Left forelimb (tissue), 1 donor: ENCODE measurements around the gene PHLPP1.

Source experiments
- DNase-seq: peaks from one replicate; pipeline ENCODE4 v3.0.0-alpha.2; 2018; ENCODE audit warnings: low spot score

Gene PHLPP1

GRCh38 chr18:62982600-62983251 is 267.4 kb downstream of the PHLPP1 start:
- DNase-seq: no peak

DNA sequence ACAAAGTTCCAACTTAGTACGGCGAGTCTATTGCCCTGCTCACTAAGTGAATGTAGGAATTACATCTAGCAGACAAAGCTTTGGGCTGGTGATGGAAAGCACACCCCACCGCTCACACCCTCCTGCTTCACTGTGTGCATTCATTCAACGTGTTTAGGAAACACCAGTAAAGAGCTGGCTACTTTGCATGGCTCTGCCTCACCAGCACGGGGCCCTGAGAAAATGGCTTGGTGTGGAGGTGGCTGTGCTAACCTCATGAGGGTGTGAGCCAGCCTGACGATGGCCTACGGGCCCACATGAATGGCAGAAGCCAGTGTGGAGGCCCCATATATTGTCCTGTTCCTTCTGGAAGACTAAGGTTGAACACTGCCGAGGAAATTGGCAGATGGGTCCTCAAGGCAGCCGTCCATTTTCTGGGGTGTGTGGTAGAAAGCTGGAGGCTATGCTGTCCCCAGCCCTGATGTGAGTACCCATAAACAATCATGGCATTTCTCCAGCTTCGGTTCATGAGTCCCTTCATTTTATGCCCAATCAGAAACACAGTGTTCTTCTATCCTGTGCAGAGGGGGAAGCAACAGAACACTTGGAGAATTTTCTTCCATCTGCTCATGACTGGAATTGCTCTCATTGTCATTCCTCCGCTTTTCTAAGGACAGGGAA is 269.4 kb downstream of the PHLPP1 start:
- DNase-seq: no peak

- DNase-seq: no peak
Observed at GRCh38 chr18:62986490-62986889, 271.1 kb downstream of the PHLPP1 start.

GRCh38 chr18:62987055-62987830 is 271.9 kb downstream of the PHLPP1 start:
- DNase-seq: no peak

GRCh38 chr18:62987859-62988258 is 272.5 kb downstream of the PHLPP1 start:
- no peak for DNase-seq

DNA sequence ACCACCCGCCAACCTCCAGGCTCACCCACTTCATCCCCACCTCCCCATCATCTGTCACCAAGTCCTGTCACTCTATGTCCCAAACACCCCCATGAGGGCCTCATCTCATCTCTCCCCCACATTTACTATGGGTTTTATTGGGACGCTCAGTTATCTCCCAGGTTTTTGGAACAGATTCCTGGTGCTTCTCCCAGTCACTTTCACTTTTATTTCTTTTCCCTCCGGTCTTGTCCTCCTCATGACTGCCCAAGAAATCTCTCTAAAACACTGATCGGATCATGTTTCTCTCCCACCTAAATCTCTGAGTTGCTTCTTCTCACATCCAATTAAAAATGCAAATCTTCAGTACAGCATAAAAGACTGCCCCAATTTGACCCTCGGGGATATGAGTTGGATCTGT is 273.1 kb downstream of the PHLPP1 start:
- no peak for DNase-seq

GRCh38 chr18:62989195-62989594 is 273.9 kb downstream of the PHLPP1 start:
- no peak for DNase-seq

DNA sequence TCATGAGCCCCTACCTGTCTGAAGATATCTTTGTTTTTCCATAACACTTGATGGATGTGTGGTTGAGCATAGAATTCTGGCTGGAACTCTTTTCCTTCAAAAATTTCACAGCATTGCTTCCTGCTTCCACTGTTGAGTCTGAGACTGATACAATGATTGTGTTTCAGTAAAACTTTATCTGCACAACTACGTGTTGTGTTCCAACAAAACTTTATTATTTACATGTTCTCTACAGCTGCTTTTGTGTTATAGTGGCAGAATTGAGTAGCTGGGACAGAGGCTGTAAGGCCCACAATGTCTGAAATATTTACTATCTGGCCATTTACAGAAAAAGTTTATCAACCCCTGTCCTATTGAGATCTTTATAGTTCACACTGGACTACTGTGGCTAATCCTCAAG is 275.3 kb downstream of the PHLPP1 start:
- no peak for DNase-seq

DNA sequence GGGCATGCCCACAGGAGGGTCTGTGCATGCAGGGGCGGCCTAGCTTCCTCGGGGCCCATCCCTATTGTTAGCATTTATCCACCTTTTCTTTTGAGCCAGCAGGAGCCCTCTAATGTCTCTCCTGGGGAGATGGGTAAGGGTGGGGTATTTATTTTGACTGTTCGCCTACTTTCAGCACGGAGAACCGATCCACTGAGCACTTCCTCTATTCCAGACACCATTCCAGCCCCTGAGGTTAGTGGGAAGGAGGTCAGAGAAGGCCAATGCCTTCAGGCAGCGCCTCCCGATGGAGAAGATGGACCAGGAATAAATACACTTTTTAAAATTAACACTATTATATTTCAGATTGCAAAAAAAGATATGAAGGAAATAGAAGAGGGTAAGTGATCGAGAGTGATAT is 276.0 kb downstream of the PHLPP1 start:
- no peak for DNase-seq

DNA sequence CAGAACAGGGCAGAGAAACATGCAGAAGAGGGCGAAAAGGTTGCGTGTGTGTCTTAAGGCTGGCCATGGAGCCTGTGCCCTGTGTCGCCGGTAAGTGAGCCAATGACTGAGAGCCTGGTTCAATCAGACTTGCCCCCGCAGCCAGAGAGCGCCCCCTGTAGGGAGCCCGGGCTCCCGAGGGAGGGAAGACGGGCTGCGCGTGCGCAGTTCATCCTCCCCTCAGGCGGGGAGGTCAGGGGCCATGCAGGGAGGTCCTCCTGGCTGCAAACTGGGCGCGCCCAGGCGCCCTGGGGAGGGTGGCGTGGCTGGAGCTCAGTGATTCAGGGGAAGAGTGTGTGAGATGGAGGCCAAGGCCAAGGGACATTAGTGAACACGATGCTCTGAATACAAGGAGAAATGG is 276.6 kb downstream of the PHLPP1 start:
- DNase-seq: no peak

DNA sequence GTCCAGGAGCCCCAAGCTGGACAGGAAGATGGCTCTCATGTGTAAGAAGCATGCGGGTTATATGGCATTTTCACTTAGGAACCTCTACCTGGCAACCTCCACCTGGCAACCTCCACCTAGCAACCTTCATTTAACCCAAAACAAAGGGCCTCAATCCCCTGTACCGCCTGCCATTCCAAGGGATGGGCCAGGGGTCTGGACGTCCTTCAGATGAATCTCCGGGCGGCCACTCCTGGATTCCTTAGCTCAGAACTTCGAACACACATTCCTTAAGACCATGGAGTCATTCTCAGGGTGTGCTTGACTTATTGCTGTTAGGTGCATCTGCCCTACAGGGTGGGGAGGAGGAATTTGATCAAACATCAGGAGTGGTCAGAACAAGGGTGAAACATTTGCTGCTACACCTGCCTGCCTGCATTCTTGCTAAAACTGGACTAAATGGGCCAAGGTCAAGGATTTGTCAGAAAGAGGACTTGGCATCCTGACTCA is 277.6 kb downstream of the PHLPP1 start:
- no peak for DNase-seq

GRCh38 chr18:62996566-62996965 is 281.2 kb downstream of the PHLPP1 start:
- no peak for DNase-seq

- DNase-seq: no peak
Observed at GRCh38 chr18:62997076-62997475, 281.7 kb downstream of the PHLPP1 start.

DNA sequence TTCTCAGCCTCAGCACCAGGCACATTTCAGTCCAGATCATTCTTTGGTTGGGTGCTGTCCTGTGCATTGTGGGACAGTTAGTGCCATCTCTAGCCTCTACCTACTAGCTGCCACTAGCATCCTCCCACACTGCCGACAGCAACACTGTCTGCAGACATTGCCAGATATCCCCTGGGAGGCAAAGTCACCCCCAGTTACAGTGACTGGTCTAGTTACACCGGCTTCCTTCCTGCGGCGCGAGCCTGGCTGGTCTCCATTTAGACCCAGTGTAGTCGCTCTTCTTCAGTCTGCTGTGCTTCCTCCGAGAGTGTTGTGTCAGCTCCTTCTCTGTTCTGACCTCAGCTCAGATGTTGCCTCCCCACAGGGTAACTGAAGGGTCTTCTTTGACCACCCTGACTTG is 283.1 kb downstream of the PHLPP1 start:
- DNase-seq: no peak

GRCh38 chr18:62999392-62999791 is 284.1 kb downstream of the PHLPP1 start:
- no peak for DNase-seq

DNA sequence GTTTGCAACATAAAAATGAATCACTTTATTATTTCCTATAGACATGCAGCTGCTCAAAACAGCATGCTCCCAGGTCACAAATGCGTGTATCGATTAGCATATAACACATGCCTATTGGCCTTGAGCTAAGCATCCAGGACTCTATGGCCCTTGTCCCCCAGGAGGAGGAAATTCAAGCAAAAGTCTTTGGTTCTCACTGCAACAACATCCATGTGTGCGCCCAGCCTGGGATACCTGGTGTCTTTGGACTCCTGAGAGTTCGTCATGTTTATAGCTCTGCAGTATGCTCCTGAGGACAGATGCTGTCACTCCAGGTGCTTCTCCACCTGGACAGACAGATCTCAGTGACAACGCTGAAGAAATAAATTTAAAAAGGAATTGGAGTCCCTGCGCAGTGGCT is 284.6 kb downstream of the PHLPP1 start:
- no peak for DNase-seq

DNA sequence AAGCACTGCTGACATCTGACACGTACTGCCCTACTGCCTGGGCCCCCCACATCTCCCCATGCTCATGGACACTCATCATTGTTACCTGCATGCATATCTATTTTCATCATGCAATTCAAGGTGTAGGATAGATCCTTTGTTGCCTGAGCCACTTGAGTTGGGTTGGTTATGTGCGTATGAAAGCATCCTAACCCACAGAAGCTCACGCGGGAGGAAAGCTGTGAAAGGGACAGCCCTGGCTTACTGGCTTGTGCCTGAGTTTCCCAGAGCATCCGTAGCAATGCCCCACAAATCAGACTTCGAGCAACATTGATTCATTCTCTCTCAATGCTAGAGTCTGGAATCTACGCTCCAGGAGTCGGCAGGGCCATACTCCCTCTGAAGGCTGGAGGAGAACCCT is 285.5 kb downstream of the PHLPP1 start:
- DNase-seq: no peak

DNA sequence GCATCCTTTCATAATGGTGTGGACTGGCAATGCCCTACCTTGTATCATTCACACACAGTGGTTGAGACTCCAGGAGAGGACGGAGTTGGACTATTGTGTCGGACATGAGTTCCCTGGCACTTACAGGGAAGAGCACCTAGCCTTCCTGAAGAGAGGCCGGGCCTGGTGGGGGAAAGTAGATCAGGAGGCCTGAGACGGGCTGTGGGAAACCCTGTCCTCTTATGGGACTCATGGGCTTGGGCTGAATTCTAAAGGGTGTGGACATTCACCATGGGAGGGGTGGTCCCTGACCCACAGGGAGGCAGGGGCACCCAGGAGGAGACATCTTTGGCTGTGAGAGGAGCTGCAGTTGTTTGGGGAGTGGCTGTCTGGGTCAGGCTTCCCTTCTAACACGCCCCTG is 286.5 kb downstream of the PHLPP1 start:
- no peak for DNase-seq

DNA sequence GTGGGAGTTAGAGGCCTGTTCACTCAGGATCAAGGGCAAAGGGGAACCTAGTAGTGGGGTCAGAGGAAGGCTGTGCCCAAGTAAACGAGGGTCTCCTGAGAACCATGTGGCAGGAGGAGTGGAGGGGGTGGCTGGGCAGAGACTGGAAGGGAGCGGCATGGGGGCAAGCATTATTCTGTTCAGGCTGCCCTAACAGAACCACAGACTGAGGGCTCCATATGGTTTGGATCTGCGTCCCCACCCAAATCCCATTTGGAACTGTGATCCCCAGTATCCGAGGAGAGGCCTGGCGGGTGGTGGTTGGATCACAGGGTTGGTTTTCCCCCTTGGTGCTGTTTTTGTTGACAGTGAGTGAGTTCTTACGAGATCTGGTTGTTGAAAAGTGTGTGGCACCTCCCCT is 287.0 kb downstream of the PHLPP1 start:
- DNase-seq: no peak

DNA sequence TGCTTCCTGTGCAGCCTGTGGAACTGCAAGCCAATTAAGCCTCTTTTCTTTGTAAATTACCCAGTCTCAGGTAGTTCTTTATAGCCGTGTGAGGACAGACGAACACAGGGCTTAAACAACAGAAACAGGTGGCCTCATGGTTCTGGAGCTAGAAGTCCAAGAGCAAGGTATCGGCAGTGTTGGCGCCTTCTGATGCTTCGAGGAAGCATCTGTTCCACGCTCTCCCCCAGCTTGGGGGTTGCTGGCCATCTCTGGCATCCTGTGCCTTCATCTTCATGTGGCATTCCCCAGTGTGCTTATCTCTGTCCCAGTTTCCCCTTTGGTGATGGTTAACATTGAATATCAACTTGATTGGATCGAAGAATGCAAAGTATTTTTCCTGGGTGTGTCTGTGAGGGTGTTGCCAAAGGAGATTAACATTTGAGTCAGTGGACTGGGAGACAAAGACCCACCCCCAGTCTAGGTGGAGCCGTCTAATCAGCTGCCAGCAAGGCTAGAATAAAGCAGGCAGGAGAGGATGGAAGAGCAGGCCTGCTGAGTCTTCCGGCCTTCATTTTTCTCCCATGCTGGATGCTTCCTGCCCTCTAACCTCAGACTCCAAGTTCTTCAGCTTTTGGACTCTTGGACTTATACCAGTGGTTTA is 287.6 kb downstream of the PHLPP1 start:
- no peak for DNase-seq

DNA sequence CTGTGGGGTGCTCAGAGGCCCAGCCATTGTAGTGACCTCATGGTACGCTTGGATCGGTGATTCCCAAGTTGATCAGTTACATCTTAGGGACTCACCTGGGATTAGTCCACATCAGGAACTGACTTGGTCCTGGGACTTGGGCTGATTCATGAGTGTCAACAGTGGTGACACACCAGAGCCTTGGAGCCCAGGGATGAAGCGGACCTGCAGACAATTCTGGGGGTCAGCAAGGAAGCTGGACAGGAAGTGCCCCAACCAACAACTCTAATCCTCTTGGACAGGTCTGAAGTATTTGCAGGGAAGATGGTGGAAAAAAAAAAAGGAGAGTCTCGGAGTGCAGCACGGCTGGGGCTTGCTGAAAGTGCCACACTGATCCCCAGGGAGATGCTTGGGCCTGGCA is 288.6 kb downstream of the PHLPP1 start:
- no peak for DNase-seq

DNA sequence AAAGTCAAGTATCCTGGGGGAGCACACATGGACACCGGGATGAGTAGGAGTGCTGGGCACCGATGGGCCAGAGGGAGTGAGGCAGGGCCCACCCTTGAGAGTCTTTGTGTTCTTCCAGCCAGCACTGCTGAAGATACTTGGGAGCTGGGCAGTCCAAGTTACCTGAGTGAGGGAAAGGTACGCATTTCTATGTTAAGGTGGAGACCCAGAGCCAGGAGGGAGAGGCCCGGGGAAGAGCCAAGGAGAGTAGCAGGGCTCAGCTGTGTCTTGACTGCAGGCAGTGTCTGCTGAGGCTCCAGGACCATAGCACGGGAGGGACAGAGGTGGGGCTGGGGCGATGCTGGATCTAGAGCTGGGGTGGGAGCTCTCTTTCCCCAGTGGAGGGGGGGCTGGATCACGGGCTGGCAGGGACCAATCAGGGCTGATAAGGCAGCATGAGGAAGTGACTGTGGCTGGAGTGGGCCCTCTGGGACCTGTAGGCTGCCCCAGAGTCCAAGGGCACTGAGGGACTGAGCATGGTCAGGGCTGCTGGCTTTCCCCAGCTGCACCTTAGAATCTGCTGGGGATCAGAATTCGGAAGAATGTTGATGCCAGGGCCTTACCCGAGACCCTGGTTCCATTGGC is 289.2 kb downstream of the PHLPP1 start:
- no peak for DNase-seq
